ENCODE data around the gene DOK6.
"Not testable (repeated sequence)": the region's sequence is repeated elsewhere in the genome, so short reads cannot be mapped to it uniquely, and the experiment has no call there.

DOK6 gene

GRCh38 chr18:69622184-69622583 is 221.5 kb downstream of the DOK6 start:
- DNase-seq (ENCODE audit: low read depth in 3 of 3, low spot score in 1 of 3) = no peak

- no peak for DNase-seq (ENCODE audit: low read depth in 3 of 3, low spot score in 1 of 3)
Measured at GRCh38 chr18:69622961-69623360, 222.3 kb downstream of the DOK6 start.

DNA sequence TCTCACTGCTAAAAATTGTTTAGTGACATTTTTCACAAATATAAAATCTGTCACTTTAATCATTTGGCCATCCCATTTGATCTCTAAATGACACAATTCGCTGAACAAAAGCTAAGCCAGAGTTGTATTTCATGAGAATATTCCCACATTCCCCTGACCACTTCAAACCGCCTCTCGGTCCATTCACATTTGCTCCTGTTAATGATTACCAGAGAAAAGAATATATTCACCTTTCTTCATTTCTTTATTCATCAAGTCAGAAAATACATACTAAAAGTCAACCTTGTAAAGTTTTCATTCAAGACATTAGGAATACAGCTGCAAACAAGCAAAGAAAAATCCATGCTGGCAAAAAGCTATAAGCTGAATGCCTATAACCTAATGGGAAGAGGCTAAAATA is 225.5 kb downstream of the DOK6 start:
- DNase-seq (ENCODE audit: low read depth in 3 of 3, low spot score in 1 of 3) = no peak

- DNase-seq (ENCODE audit: low read depth in 3 of 3, low spot score in 1 of 3) = no peak
Measured at GRCh38 chr18:69626643-69627242, 226.1 kb downstream of the DOK6 start.

GRCh38 chr18:69628774-69629359 is 228.2 kb downstream of the DOK6 start:
- no peak for DNase-seq (ENCODE audit: low read depth in 3 of 3, low spot score in 1 of 3)

- DNase-seq (ENCODE audit: low read depth in 3 of 3, low spot score in 1 of 3) = no peak
Measured at GRCh38 chr18:69631281-69631680, 230.6 kb downstream of the DOK6 start.

DNA sequence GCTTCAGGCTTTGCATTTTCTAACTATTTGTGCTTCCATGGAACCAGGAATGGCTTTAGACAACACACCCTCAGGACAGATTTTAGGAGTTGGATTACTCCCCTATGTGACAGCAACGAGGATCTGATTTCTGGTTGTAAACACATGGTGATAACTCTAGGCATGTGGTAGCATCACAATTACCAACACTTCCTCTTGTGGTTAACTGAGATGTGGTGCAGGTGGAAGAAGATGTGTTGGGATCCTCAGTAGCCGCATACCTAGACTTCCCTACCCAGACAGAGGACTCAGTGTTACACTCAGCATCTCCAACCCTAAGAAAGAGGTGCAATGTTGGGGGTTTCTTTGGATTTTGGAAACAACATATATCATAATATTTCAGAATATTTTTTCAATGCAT is 234.8 kb downstream of the DOK6 start:
- no peak for DNase-seq (ENCODE audit: low read depth in 3 of 3, low spot score in 1 of 3)

GRCh38 chr18:69636529-69637301 is 236.0 kb downstream of the DOK6 start:
- no peak for DNase-seq (ENCODE audit: low read depth in 3 of 3, low spot score in 1 of 3)

GRCh38 chr18:69638056-69638455 is 237.4 kb downstream of the DOK6 start:
- no peak for DNase-seq (ENCODE audit: low read depth in 3 of 3, low spot score in 1 of 3)

DNA sequence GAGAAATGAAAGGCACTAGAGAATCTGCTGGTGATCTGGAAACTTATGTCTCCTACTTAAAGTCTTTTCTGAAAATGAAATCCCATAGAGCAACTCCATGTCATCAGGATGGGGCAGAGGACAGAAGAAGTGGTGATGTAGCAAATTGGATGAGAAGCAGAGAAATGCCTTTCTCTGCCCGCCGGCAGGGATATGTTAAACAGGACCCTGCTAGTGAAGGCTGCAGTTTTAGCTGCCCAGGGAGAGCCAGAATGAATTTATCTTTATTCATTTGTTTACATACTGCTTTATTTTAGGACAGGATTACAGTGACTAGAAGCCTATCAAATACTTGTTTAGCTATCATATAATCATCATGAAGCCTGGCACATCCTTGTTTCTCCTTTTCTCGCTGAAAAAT is 247.0 kb downstream of the DOK6 start:
- no peak for DNase-seq (ENCODE audit: low read depth in 3 of 3, low spot score in 1 of 3)

DNA sequence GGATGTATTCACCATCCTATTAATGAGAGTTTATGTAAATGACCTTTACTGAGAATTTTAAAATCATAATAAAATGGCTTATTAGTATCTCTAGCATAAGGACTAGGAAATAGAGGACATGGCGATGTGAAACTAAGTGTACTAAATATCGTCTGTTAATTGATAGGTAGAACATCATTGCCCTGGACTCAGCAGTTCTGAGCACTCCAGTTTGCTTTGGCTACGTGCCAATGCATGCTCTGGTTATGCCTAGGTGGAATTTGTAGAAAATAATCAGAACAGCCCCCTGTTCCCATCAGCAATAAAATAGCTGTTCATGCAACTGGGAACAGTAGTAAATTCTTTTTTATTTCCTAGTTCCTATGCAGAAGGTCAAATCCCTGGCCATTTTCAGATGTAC is 247.8 kb downstream of the DOK6 start:
- no peak for DNase-seq (ENCODE audit: low read depth in 3 of 3, low spot score in 1 of 3)

DNA sequence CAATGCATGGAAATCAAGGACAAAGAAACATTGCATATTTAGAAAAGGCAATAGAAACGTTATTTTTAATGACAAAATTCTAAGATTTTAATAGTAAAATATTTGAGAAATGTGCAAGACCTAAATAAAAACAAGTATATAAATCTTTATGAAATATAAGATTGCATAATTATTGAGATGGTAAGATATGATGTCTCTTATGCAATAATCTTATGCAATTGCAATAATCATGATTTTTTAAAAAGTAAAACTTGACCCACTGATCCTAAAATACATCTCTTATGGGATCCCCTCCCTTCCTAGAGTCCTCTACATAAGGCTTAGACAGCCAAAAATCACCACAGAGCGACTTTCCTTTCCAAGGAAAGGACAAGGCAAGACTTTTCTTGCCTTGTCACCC is 249.0 kb downstream of the DOK6 start:
- DNase-seq (ENCODE audit: low read depth in 3 of 3, low spot score in 1 of 3) = no peak

DNA sequence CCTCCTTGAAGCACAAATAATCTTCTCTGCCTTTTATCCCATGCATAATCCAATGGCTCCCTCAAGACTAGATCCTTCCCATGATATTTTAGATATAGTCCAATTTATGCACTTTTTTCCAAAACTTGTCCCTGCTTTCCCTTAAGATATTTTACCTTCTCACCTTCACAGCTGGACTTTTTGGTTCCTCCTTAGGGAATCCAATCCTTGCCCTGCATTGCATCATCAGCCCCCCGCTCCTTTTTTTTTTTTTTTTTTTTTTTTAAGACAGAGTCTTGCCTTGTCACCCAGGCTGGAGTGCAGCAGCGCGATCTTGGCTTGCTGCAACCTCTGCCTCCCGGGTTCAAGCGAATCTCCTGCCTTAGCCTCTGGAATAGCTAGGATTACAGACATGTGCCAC is 250.6 kb downstream of the DOK6 start:
- no peak for DNase-seq (ENCODE audit: low read depth in 3 of 3, low spot score in 1 of 3)

DNA sequence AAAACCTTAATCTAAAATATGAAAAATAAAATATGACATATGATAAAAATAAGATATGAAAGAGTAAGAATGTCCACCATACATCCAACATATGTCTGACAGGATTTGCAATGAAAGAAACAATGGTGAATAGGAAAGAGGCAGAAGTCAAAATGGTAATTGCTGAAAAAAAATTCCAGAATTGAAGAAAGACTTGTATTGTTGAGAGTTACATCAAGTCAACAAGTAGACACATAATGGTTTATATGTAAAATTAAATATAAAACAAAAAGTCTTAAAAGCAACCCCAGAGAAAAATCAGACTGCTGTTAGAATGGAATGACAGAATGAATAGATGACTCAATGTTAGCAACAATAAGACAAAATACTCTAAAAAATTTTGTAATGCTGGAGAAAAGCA is 255.1 kb downstream of the DOK6 start:
- no peak for DNase-seq (ENCODE audit: low read depth in 3 of 3, low spot score in 1 of 3)

DNA sequence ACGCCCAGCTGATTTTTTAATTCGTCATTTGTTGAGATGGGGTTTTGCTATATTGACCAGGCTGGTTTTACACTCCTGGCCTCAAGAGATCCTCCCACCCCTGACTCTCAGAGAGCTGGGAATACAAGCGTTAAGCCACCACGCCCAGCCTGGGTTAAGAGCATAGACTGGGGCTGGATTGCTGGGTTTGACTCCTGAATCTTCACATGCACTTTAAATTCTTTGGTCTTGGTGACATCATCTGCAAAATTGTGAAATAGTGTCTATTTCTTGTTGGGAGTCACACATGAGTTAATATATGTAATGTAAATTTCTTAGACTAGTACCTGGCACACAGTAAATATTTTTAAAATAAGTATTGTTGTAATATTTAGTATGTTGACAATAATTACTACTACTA is 257.4 kb downstream of the DOK6 start:
- no peak for DNase-seq (ENCODE audit: low read depth in 3 of 3, low spot score in 1 of 3)

GRCh38 chr18:69658685-69659084 is 258.0 kb downstream of the DOK6 start:
- no peak for DNase-seq (ENCODE audit: low read depth in 3 of 3, low spot score in 1 of 3)

DNA sequence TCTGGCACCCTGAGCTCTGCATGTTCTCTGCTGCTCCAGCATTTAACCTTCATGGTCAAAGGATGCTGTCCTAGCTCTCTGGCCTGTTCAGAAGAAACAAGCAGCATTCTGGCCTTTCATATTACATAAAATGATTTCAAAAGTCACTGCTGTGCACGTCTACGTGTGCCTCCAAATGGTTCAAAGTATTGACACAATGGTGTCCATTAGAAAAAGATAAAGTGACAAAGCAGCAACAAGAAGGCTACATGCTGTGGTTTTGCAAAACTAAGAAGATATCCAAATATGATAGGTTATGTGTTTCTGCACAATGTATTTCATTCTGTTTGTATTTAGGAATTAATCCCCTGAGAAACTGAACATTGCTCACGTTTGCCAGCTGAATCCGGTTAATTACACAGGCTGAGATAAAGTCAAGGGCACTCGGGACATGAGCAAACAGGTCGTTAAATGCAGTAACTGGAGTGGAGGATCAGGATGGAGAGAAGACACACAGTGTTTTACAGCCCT is 258.5 kb downstream of the DOK6 start:
- DNase-seq (ENCODE audit: low read depth in 3 of 3, low spot score in 1 of 3) = no peak

DNA sequence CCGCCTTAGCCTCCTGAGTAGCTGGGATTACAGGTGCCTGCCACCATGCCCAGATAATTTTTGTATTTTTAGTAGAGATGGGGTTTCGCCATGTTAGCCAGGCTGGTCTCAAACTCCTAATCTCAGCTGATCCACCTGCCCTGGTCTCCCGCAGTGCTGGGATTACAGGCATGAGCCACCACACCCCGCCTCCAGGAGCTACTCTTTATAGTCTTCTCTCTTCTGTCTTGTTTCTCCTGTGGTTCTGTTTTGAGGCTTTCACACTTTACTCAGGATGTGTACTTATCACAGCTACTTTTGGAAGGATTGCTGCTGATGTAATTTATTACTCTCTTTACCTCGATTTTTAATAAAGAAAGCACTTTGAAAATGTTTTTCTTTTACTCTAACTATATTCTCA is 261.4 kb downstream of the DOK6 start:
- not testable (repeated sequence) for DNase-seq (ENCODE audit: low read depth in 3 of 3, low spot score in 1 of 3)

- no peak for DNase-seq (ENCODE audit: low read depth in 3 of 3, low spot score in 1 of 3)
Measured at GRCh38 chr18:69664399-69664798, 263.7 kb downstream of the DOK6 start.

- no peak for DNase-seq (ENCODE audit: low read depth in 3 of 3, low spot score in 1 of 3)
Measured at GRCh38 chr18:69674292-69674877, 273.7 kb downstream of the DOK6 start.

GRCh38 chr18:69674966-69675365 is 274.3 kb downstream of the DOK6 start:
- DNase-seq (ENCODE audit: low read depth in 3 of 3, low spot score in 1 of 3) = no peak

DNA sequence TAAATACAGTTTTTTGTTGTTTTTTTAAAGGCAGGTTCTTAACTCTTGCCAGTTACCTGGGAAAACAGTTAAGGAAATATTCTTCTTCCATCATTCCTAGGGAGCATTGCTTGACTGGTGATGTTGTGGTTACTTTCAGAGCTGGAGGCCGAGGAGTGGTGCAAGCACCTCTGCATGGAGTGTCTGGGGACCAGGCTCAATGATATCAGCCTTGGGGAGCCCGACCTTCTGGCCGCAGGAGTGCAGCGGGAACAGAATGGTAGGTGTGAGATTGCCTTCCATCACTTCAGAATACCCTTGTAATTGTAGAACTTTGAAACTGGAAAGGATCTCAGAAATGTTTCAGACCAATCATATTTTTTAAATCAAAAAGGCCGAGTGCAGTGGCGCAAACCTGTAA is 276.9 kb downstream of the DOK6 start:
- no peak for DNase-seq (ENCODE audit: low read depth in 3 of 3, low spot score in 1 of 3)
